GM18861 (cell line): ENCODE results near the gene DBNDD1.
"Not testable (repeated sequence)": the region's sequence is repeated elsewhere in the genome, so short reads cannot be mapped to it uniquely, and the experiment has no call there.

ENCODE experiments used
- ATAC-seq: cut with Tn5 transposase; IDR thresholded peaks from one replicate; pipeline ENCODE4 v1.9.1; 2021; ENCODE audit not compliant: unreplicated experiment

Gene DBNDD1

DNA sequence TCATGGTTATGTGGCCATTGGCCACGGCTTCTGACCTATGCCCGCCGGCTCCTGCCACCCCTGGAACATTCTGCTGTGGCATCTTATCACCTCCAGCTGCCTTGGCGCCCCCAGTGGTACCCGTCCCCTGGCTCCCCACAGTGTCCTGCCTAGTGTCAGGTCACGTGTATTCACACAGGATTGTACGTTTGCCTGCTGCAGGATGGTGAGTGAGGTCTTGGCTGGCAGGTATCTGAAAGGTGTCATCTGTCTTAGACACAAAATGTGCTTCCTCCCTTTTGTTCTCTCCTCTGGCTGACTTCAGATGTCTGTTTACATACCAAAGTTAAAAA lies 24.9 kb downstream of the DBNDD1 start:
- no peak for ATAC-seq

DNA sequence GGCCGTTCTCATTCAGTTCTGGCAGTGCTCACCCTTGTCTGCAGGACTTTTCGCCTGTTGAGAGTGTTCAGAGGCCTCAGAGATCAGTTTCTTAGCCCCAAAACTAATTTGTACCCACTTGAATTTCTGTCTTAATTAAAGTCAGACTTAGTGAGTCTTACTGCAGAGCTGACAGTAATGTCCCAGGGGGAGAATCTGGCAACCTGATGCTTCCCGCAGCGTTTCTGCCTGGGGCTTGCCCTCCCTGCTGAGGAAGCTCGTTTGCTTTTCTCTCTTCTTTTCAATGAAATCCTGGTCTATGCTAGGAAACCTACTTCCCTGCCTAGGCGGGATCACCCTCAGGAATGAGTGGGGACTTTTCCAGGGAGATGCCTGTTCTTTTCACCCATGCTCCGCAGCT lies 25.3 kb downstream of the DBNDD1 start:
- ATAC-seq = no peak

- no peak for ATAC-seq
These were observed 25.9 kb downstream of the DBNDD1 start for GRCh38 chr16:89993377-89993776.

DNA sequence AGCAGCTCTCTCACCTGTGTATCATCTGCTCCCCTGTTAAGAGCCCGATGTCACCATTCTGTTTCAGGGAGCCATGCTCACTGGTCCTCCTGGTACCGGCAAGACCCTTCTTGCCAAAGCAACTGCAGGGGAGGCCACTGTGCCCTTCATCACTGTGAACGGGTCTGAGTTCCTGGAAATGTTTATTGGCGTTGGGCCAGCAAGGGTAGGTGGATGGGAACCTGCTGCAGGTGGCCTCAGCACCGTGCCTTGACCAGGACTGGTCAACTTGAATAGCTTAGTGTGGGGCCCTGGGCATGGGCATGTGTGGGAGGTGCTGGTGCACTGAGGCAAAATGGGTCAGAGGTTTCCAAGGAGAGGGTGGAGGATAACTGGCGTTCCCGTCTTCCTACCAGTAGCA lies 28.5 kb downstream of the DBNDD1 start:
- ATAC-seq = no peak

DNA sequence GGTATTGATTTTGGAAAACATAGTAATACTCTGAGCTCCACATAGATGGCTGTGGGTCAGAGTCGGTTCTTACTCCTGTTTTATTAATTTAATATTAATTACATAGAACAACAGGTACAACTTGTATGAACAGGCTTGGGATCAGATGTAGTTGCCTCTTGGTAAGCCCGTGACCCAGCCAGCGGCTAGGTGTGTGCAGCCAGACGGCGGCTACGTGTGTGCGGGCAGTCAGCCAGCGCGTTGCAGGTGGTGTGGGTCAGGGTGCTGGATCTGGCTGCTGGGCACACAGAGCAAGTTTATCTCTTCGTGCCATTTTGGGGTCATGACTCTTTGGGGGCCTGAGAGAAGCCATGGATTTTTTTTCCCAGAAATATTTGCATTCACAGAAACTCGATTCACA lies 30.3 kb downstream of the DBNDD1 start:
- ATAC-seq = no peak

DNA sequence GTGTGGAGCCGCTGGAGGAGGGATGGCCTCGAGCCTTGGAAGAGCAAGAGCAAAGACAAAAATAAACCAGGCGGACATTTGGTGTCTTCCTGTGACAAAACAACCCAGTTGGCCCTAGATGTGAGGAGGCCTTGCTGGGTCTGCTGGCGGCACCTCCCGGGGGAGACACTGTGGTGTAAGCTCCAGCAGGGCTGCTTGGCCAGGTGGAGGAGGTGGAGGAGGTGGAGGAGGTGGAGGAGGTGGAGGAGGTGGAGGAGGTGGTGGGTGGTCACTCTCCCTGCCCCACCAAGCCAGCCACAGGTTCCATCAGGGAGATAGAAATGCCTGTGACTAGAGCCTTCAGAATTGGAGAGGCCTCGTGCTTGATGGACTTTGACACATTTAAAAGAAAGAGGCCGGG lies 32.1 kb downstream of the DBNDD1 start:
- no peak for ATAC-seq

DNA sequence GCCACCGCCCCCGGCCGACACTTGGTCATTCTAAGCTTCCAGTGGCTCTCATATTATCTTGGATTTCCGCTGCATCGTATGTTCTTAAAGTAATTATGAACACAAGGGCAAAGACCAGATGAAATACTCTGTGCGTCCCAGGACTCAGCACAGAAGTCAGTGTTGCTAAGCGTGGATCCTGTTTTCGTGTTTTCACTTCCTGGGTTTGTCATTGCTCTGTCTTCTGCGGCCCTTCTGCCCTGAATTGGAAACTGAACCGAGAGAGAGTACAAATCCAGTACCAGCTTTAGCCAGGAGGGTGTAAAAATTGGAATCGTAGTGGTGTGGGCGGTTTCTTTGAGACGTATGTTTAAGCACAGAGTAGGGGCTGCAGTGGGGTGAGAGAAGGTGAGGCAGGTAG lies 32.7 kb downstream of the DBNDD1 start:
- ATAC-seq = no peak

GRCh38 chr16:89985219-89985618 lies 34.0 kb downstream of the DBNDD1 start:
- no peak for ATAC-seq

GRCh38 chr16:89984216-89984615 lies 35.0 kb downstream of the DBNDD1 start:
- ATAC-seq = no peak

- ATAC-seq = no peak
These were observed 35.7 kb downstream of the DBNDD1 start for GRCh38 chr16:89983536-89983935.

- ATAC-seq = no peak
These were observed 36.9 kb downstream of the DBNDD1 start for GRCh38 chr16:89982318-89982717.

GRCh38 chr16:89981414-89981813 lies 37.8 kb downstream of the DBNDD1 start:
- ATAC-seq = peak; percentile 66

- no peak for ATAC-seq
These were observed 44.4 kb downstream of the DBNDD1 start for GRCh38 chr16:89974870-89975269.

DNA sequence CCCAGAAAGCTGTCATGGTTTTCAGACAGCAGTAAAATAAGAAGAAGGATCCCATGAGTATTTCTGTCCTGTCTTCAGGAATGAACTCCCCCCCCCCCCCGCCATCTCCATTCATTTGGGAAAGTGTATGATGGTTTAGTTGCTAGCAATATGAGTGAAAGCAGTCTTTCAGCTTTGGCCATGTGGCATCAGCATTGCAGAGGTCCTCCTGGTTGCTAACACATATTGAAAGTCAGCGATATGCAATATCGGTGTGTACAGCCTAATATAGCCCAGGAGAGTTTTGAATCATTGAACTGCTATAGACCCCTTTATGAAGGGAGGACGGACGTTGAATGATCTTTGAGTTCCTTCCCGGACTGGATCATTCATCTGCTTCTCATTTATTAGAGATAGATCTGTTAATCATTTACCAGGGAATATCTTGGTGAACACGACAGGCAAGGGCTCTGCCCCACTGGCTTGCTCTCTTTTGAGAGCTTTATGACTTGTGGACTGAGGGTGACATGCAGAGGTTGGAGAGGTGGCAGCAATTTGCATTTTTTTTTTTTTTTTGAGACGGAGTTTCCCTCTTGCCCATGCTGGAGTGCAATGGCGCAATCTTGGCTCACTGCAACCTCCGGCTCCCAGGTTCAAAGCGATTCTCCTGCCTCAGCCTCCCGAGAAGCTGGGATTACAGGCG lies 45.5 kb downstream of the DBNDD1 start:
- ATAC-seq = no peak

DNA sequence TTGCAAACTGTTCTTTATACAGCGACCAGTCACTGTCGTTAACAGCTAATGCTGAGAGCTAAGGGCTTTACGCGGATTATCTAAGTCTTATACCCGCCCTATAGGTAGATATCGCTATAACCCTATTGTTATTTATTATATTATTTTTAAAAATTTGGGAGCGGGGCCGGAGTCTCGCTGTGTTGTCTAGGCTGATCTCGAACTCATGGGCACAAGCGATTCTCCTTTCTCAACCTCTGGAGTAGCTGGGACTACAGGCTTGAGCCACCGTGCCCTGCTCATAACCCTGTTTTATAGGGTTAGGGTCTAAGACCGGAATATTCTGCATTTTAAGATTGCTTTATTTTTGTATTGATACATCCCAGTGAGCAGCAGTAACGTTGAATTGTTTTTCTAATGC lies 46.0 kb downstream of the DBNDD1 start:
- no peak for ATAC-seq

GRCh38 chr16:89972244-89973234 lies 46.7 kb downstream of the DBNDD1 start:
- ATAC-seq = peak; percentile 63

DNA sequence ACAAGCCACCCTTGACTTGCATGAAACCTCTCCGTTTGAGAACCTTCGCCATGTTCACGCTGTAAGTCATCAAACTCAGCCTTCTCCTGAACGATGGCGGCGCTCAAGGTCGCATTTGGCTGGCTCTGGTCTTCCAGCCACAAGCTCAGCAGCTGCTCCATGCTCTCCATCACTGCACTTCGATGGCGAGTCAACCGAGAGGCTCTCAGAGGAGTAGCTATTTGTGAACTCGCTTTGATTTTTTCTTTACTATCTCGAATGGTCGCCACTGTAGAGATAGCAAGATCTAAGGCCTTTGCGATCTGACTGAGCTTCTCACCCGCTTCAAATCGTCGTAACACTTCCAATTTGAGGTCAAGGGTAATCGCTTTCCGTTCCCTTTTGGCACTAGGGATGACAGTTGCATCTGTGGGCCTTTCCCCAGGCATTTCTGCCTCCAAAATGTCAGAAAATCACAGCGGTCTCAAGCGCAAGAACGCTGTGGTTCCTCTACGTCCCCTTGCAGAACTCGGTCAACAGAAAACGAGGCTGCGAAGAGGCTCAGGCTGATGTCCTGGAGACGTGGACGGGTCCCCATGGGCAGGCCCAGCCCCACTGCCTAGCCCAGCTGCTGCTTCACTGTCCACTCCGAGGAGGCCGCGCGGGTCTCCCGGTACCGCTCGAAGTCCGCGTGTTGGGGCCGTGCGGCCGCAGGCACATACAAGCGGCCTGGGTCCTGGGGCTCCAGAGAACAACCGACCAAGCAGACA lies 47.6 kb downstream of the DBNDD1 start:
- no peak for ATAC-seq

DNA sequence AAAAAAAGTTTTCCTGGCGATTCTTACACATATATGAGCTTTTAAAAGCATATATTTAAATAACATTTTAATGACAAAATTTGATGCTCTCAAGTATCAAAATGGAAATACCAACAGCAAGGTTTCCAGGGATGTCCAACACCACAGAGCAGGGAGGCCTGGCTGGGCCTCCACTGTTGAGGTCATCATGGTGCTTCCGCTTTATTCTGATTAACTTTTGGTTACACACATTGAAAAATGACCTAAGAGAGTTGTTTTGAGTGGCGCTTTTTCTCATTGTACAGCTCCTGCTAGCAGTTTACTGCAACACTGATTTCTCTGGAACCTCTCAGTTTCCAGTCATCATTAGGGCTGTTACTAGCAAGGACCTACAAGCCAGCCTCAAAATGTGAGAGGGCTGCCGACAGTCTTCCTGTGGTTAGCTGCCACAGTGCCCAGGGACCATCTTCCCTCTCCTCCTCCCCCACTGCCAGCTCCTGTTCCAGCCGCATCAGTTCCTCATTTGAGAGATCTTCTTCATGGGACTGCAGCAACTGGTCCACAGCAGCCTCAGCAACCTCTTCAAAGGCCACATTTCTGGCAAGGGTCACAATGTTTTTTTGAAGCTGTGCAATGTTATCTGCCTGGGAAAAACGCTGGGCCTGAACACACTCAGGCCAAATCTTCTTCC lies 49.4 kb downstream of the DBNDD1 start:
- ATAC-seq = no peak

GRCh38 chr16:89968074-89968473 lies 51.2 kb downstream of the DBNDD1 start:
- ATAC-seq = not testable (repeated sequence)

- not testable (repeated sequence) for ATAC-seq
These were observed 51.8 kb downstream of the DBNDD1 start for GRCh38 chr16:89967436-89967835.

GRCh38 chr16:89966756-89967155 lies 52.5 kb downstream of the DBNDD1 start:
- ATAC-seq = no peak
